HCT116 (cell line): ENCODE data around the gene PIM3. TPM values are rescaled to one million over a fixed set of nuclear protein-coding genes. Genes with fewer than 3 reads are reported as not detected.

Experiments
- ATAC-seq: fragments of 200-7000 bp; cut with Tn5 transposase; 2 replicates; pipeline ENCODE4 v1.9.1; 2020; ENCODE audit warnings: mild to moderate bottlenecking, moderate library complexity
- BruUV-seq: library from RNA; stranded (reverse); fragments of 400-500 nt; replicated peaks from 2 replicates; lab custom pipeline; 2021; lab: Mats Ljungman, UMichigan
- CTCF ChIA-PET: fragments of 300-600 bp; sonication (Branson Sonifier 250); formaldehyde crosslinking; loops from one replicate; lab custom pipeline; 2021; ENCODE audit warnings: antibody characterized with exemption; lab: Charles Lee
- POLR2A ChIA-PET: fragments of 300-600, 350-600 bp; sonication (Branson Sonifier 250); formaldehyde crosslinking; loops from one replicate; lab custom pipeline; 2021; ENCODE audit warnings: antibody characterized with exemption; lab: Charles Lee
- RAD21 ChIA-PET, 2 experiments: fragments of 300-600 bp; sonication (Branson Sonifier 250); formaldehyde crosslinking; loops; one replicate each; lab custom pipeline; 2023; ENCODE audit warnings: low total read pairs in 2 of 2; ENCODE audit not compliant: uncharacterized antibody in 2 of 2, unreplicated experiment in 2 of 2, low non-redundant PET in 1 of 2; lab: Charles Lee
- DNase-seq: peaks from one replicate; pipeline ENCODE4 v3.0.0-alpha.2; 2010; ENCODE audit warnings: low read depth, low spot score
- H2AFZ ChIP-seq: fragments of 200-600 bp; shearing (Covaris generic), sonication (generic); 2 replicates; pipeline ENCODE4 v1.6.1; 2017; ENCODE audit warnings: low read depth, mixed run types, mixed read lengths, antibody characterized with exemption, low read length; ENCODE audit not compliant: poor library complexity, severe bottlenecking
- H3K27ac ChIP-seq: 2 replicates; pipeline ENCODE4 v1.5.1; 2012; ENCODE audit warnings: low read depth, low read length
- H3K27me3 ChIP-seq: fragments of 200-600 bp; sonication (generic); 2 replicates; pipeline ENCODE4 v1.6.1; 2016; ENCODE audit warnings: mixed run types, low read length, mixed read lengths; ENCODE audit not compliant: insufficient read depth
- H3K36me3 ChIP-seq, 2 experiments: fragments of 200-500 bp in 1 of 2; fragments of 200-600 bp in 1 of 2; sonication (Bioruptor generic) in 1 of 2; sonication (generic) in 1 of 2; 2 replicates each; pipeline versions ENCODE4 v1.5.1 to v1.6.1; 2014 to 2016; ENCODE audit warnings: low read length in 2 of 2, inconsistent platforms in 1 of 2, mixed read lengths in 1 of 2, mixed run types in 1 of 2; ENCODE audit not compliant: insufficient read depth in 2 of 2, control insufficient read depth in 1 of 2
- H3K4me1 ChIP-seq, 2 experiments: fragments of 200-600 bp in 1 of 2; sonication (generic) in 1 of 2; 2 replicates each; pipeline versions ENCODE4 v1.5.1 to v1.6.1; 2012 to 2017; ENCODE audit warnings: low read length in 2 of 2, inconsistent platforms in 1 of 2, mild to moderate bottlenecking in 1 of 2, mixed read lengths in 1 of 2, mixed run types in 1 of 2, moderate library complexity in 1 of 2; ENCODE audit not compliant: insufficient read depth in 2 of 2, control insufficient read depth in 1 of 2
- H3K4me2 ChIP-seq: fragments of 200-600 bp; sonication (generic); 2 replicates; pipeline ENCODE4 v1.6.1; 2017; ENCODE audit warnings: mixed run types, low read length, mixed read lengths
- H3K4me3 ChIP-seq, 2 experiments: fragments of 200-600 bp in 1 of 2; sonication (generic) in 1 of 2; replicated peaks in 1 of 2; 2 replicates each; pipeline ENCODE4 v1.5.1; 2011 to 2016; ENCODE audit warnings: low read length in 2 of 2, control low read depth in 1 of 2, low read depth in 1 of 2, mild to moderate bottlenecking in 1 of 2, mixed read lengths in 1 of 2, mixed run types in 1 of 2
- H3K79me2 ChIP-seq: fragments of 200-600 bp; sonication (generic); 2 replicates; pipeline ENCODE4 v1.6.1; 2017; ENCODE audit warnings: mild to moderate bottlenecking, mixed run types, low read length, moderate library complexity, mixed read lengths; ENCODE audit not compliant: insufficient read depth
- H3K9ac ChIP-seq: fragments of 200-600 bp; sonication (generic); 2 replicates; pipeline ENCODE4 v1.6.1; 2016; ENCODE audit warnings: low read length, mixed read lengths
- H3K9me2 ChIP-seq: fragments of 200-600 bp; sonication (generic), shearing (Covaris generic); 2 replicates; pipeline ENCODE4 v1.6.1; 2017; ENCODE audit warnings: mixed run types, mild to moderate bottlenecking, moderate library complexity; ENCODE audit not compliant: insufficient read depth
- H3K9me3 ChIP-seq, 2 experiments: fragments of 200-500 bp in 1 of 2; fragments of 200-600 bp in 1 of 2; sonication (Bioruptor generic) in 1 of 2; sonication (generic) in 1 of 2; 2 replicates each; pipeline ENCODE4 v1.6.1; 2014 to 2017; ENCODE audit warnings: low read length in 2 of 2, mixed read lengths in 2 of 2, inconsistent platforms in 1 of 2, low read depth in 1 of 2, mild to moderate bottlenecking in 1 of 2, mixed run types in 1 of 2, moderate library complexity in 1 of 2; ENCODE audit not compliant: control insufficient read depth in 1 of 2, insufficient read depth in 1 of 2
- H4K20me1 ChIP-seq: fragments of 200-600 bp; sonication (generic), shearing (Covaris generic); 2 replicates; pipeline ENCODE4 v1.6.1; 2017; ENCODE audit warnings: mixed run types, mild to moderate bottlenecking, moderate library complexity; ENCODE audit not compliant: insufficient read depth
- ATF3 ChIP-seq: IDR thresholded peaks from 2 replicates; pipeline ENCODE4 v1.6.1; 2012
- CBX3 ChIP-seq: IDR thresholded peaks from 2 replicates; pipeline ENCODE4 v1.6.1; 2012; ENCODE audit warnings: low read depth
- EGR1 ChIP-seq: IDR thresholded peaks from 2 replicates; pipeline ENCODE4 v1.6.1; 2012; ENCODE audit warnings: low read depth
- ELF1 ChIP-seq: IDR thresholded peaks from 2 replicates; pipeline ENCODE4 v1.6.1; 2012; ENCODE audit warnings: low read depth, borderline replicate concordance
- EZH2 ChIP-seq: fragments of 200-600 bp; sonication (generic); IDR thresholded peaks from 2 replicates; pipeline ENCODE4 v1.6.1; 2017; ENCODE audit warnings: antibody characterized with exemption, mixed run types
- EZH2phosphoT487 ChIP-seq: fragments of 200-600 bp; IDR thresholded peaks from 2 replicates; pipeline ENCODE4 v1.6.1; 2018; ENCODE audit warnings: antibody characterized with exemption, borderline replicate concordance
- FOSL1 ChIP-seq: IDR thresholded peaks from 2 replicates; pipeline ENCODE4 v1.6.1; 2012; ENCODE audit warnings: low read depth
- JUND ChIP-seq: IDR thresholded peaks from 2 replicates; pipeline ENCODE4 v1.6.1; 2012
- MAX ChIP-seq: IDR thresholded peaks from 2 replicates; pipeline ENCODE4 v1.6.1; 2012
- POLR2A ChIP-seq: IDR thresholded peaks from 2 replicates; pipeline ENCODE4 v1.7.0; 2011; ENCODE audit warnings: borderline replicate concordance; ENCODE audit not compliant: insufficient read depth, insufficient read length; ENCODE audit errors: extremely low read depth
- POLR2AphosphoS5 ChIP-seq: IDR thresholded peaks from 2 replicates; pipeline ENCODE4 v1.6.1; 2011; ENCODE audit warnings: mild to moderate bottlenecking, low read depth, low read length, moderate library complexity
- RAD21 ChIP-seq: IDR thresholded peaks from 2 replicates; pipeline ENCODE4 v1.6.1; 2012; ENCODE audit warnings: low read depth, mild to moderate bottlenecking
- SIN3A ChIP-seq: IDR thresholded peaks from 2 replicates; pipeline ENCODE4 v1.6.1; 2012; ENCODE audit warnings: low read depth
- TCF7L2 ChIP-seq: IDR thresholded peaks from 2 replicates; pipeline ENCODE4 v1.7.0; 2011; ENCODE audit warnings: borderline replicate concordance, inconsistent platforms; ENCODE audit not compliant: insufficient read depth, insufficient read length; ENCODE audit errors: extremely low read depth
- YY1 ChIP-seq: IDR thresholded peaks from 2 replicates; pipeline ENCODE4 v1.6.1; 2011; ENCODE audit warnings: low read length, low read depth, moderate library complexity, mild to moderate bottlenecking; ENCODE audit not compliant: insufficient replicate concordance; ENCODE audit errors: extremely low read depth
- ZBTB33 ChIP-seq: IDR thresholded peaks from 2 replicates; pipeline ENCODE4 v1.6.1; 2011; ENCODE audit warnings: mild to moderate bottlenecking, low read length, moderate library complexity; ENCODE audit not compliant: insufficient replicate concordance; ENCODE audit errors: extremely low read depth
- ZFX ChIP-seq: fragments of 450-650 bp; IDR thresholded peaks from 2 replicates; pipeline ENCODE4 v1.6.1; 2017
- ZNF274 ChIP-seq: fragments of 200-500 bp; sonication (Bioruptor generic); IDR thresholded peaks from 2 replicates; pipeline ENCODE4 v1.6.1; 2014; ENCODE audit warnings: mild to moderate bottlenecking, low read depth, low read length, inconsistent platforms
- intact Hi-C: fragments of 100-400 bp; cut with micrococcal nuclease; formaldehyde crosslinking; loops from 2 replicates; pipeline ENCODE4 v1.10.0; 2022
- total RNA-seq: library from RNA; stranded (reverse); gene quantifications from one replicate; pipeline ENCODE4 v1.2.1, GENCODE V29; 2021; ENCODE audit not compliant: unreplicated experiment

Gene PIM3
- total RNA-seq, 1 experiment from 2014 or later = 116 TPM

- H3K36me3 ChIP-seq = no peaks in the 10 kb centered on the region
- no peaks in the 10 kb centered on the region for H3K27me3 ChIP-seq
- RAD21 ChIA-PET = no interaction called here
- POLR2A ChIA-PET = interaction anchor here (1.0 to 1.2 kb wide), 2 partner anchors 9 to 11 kb away, joined by 3 to 4 read pairs; partner anchors contain the start of gene PIM3
- H3K9me2 ChIP-seq = no peaks in the 10 kb centered on the region
- no peaks in the 10 kb centered on the region for H4K20me1 ChIP-seq
- BruUV-seq = no TSS peak
- peak overlapping the region in 1 of 2 experiments; percentile 17; a peak in 1 of 4 replicates for H3K4me3 ChIP-seq
- peak overlapping the region; percentile 60 for H3K27ac ChIP-seq
- H2AFZ ChIP-seq = no peak overlapping the region
- peak overlapping the region; percentile 73 for H3K4me2 ChIP-seq
- CTCF ChIA-PET = interaction anchor here (0.6 to 1.6 kb wide), 2 partner anchors 21 to 194 kb away, joined by 3 to 7 read pairs; no protein-coding TSS in a partner anchor
- TF ChIP-seq POLR2AphosphoS5 (no peak), RAD21 (no peak), ZFX (0 out of 2 replicates have a peak, but pooled peaks have one; percentile 13), POLR2A (no peak)
- no peaks in the 10 kb centered on the region for H3K9me3 ChIP-seq
- H3K4me1 ChIP-seq = peaks cover 36 to 49% of the 10 kb centered on the region in 2 experiments
- DNase-seq (no peak), ATAC-seq (peak; percentile 23)
- H3K79me2 ChIP-seq = no peaks in the 10 kb centered on the region
- peak overlapping the region; percentile 54 for H3K9ac ChIP-seq
- intact Hi-C loops = no loop called here
These were observed 8.9 kb upstream of the PIM3 start for GRCh38 chr22:49951678-49951985.

- H3K79me2 ChIP-seq = no peaks in the 10 kb centered on the region
- H3K9me2 ChIP-seq = no peaks in the 10 kb centered on the region
- no peaks in the 10 kb centered on the region for H4K20me1 ChIP-seq
- H3K4me2 ChIP-seq = peak overlapping the region; percentile 73
- BruUV-seq = no TSS peak
- no peaks in the 10 kb centered on the region for H3K9me3 ChIP-seq
- ChIA-PET POLR2A (interaction anchor here (1.0 to 1.2 kb wide), 2 partner anchors 8 to 10 kb away, joined by 3 to 4 read pairs; partner anchors contain the start of gene PIM3), CTCF (interaction anchor here (1.6 kb wide), 1 partner anchor 21 kb away, joined by 7 read pairs; no protein-coding TSS in a partner anchor), RAD21 (no interaction called here)
- ATAC-seq = peak; percentile 57
- no peaks in the 10 kb centered on the region for H3K36me3 ChIP-seq
- peak overlapping the region; percentile 54 for H3K9ac ChIP-seq
- no peaks in the 10 kb centered on the region for H3K27me3 ChIP-seq
- H3K4me3 ChIP-seq = peak overlapping the region in 1 of 2 experiments; percentile 17; a peak in 1 of 4 replicates
- intact Hi-C loops = no loop called here
- H3K4me1 ChIP-seq = peaks cover 36 to 49% of the 10 kb centered on the region in 2 experiments
- H2AFZ ChIP-seq = no peak overlapping the region
- no peak for DNase-seq
- H3K27ac ChIP-seq = peak overlapping the region; percentile 60
- TF ChIP-seq TCF7L2 = no peak
- no peak for TF ChIP-seq ZNF274
- no peak for TF ChIP-seq ATF3
- no peak for TF ChIP-seq POLR2AphosphoS5
- no peak for TF ChIP-seq MAX
- no peak for TF ChIP-seq JUND
- no peak for TF ChIP-seq ELF1
- TF ChIP-seq YY1 = no peak
- no peak for TF ChIP-seq RAD21
- no peak for TF ChIP-seq EGR1
- TF ChIP-seq SIN3A = no peak
- TF ChIP-seq CBX3 = no peak
- no peak for TF ChIP-seq EZH2
- TF ChIP-seq ZBTB33 = no peak
- TF ChIP-seq EZH2phosphoT487 = no peak
- TF ChIP-seq FOSL1 = no peak
These were observed 8.3 kb upstream of the PIM3 start for GRCh38 chr22:49951986-49952896.
